ENCODE measurements around the gene SENP2.
"Not testable (repeated sequence)": the region's sequence is repeated elsewhere in the genome, so short reads cannot be mapped to it uniquely, and the experiment has no call there.

Gene SENP2

GRCh38 chr3:185559706-185560090 lies 26.4 kb upstream of the SENP2 start:
- Histone ChIP-seq H3K4me1 (ENCODE audit: control insufficient read depth, insufficient read depth, low read length) (peaks cover 28% of the 10 kb centered on the region), H3K9me3 (ENCODE audit: control insufficient read depth, insufficient read depth, low read depth, low read length) (no peaks in the 10 kb centered on the region), H3K36me3 (ENCODE audit: control insufficient read depth, insufficient read depth, low read length) (no peaks in the 10 kb centered on the region), H3K27me3 (ENCODE audit: control insufficient read depth, insufficient read depth, low read length) (no peaks in the 10 kb centered on the region), H3K4me3 (ENCODE audit: low read depth, low read length) (no peak overlapping the region), H3K9ac (ENCODE audit: low read length) (no peak overlapping the region), H3K27ac (ENCODE audit: low read depth, low read length) (no peak overlapping the region)

GRCh38 chr3:185560676-185561075 lies 25.4 kb upstream of the SENP2 start:
- no peak overlapping the region; the same call in 1 of the 2 replicates for H3K4me3 ChIP-seq (ENCODE audit: low read depth, low read length)
- no peaks in the 10 kb centered on the region for H3K36me3 ChIP-seq (ENCODE audit: control insufficient read depth, insufficient read depth, low read length)
- H3K27ac ChIP-seq (ENCODE audit: low read depth, low read length): peak overlapping the region; percentile 43
- H3K9ac ChIP-seq (ENCODE audit: low read length): peak overlapping the region; percentile 59
- H3K9me3 ChIP-seq (ENCODE audit: control insufficient read depth, insufficient read depth, low read depth, low read length): no peaks in the 10 kb centered on the region
- H3K27me3 ChIP-seq (ENCODE audit: control insufficient read depth, insufficient read depth, low read length): no peaks in the 10 kb centered on the region
- H3K4me1 ChIP-seq (ENCODE audit: control insufficient read depth, insufficient read depth, low read length): peaks cover 28% of the 10 kb centered on the region

GRCh38 chr3:185561374-185561943 lies 24.6 kb upstream of the SENP2 start:
- no peaks in the 10 kb centered on the region for H3K9me3 ChIP-seq (ENCODE audit: control insufficient read depth, insufficient read depth, low read depth, low read length)
- peak overlapping the region; percentile 43 for H3K27ac ChIP-seq (ENCODE audit: low read depth, low read length)
- H3K4me3 ChIP-seq (ENCODE audit: low read depth, low read length): no peak overlapping the region
- H3K27me3 ChIP-seq (ENCODE audit: control insufficient read depth, insufficient read depth, low read length): no peaks in the 10 kb centered on the region
- peaks cover 28% of the 10 kb centered on the region for H3K4me1 ChIP-seq (ENCODE audit: control insufficient read depth, insufficient read depth, low read length)
- peak overlapping the region; percentile 59 for H3K9ac ChIP-seq (ENCODE audit: low read length)
- H3K36me3 ChIP-seq (ENCODE audit: control insufficient read depth, insufficient read depth, low read length): no peaks in the 10 kb centered on the region

GRCh38 chr3:185561958-185562357 lies 24.1 kb upstream of the SENP2 start:
- no peak overlapping the region for H3K9ac ChIP-seq (ENCODE audit: low read length)
- no peaks in the 10 kb centered on the region for H3K9me3 ChIP-seq (ENCODE audit: control insufficient read depth, insufficient read depth, low read depth, low read length)
- peak overlapping the region; percentile 43; the same call in 1 of the 2 replicates for H3K27ac ChIP-seq (ENCODE audit: low read depth, low read length)

GRCh38 chr3:185572183-185572582 lies 13.9 kb upstream of the SENP2 start:
- peaks cover 7% of the 10 kb centered on the region; the same call in 1 of the 2 replicates for H3K4me1 ChIP-seq (ENCODE audit: control insufficient read depth, insufficient read depth, low read length)
- H3K9me3 ChIP-seq (ENCODE audit: control insufficient read depth, insufficient read depth, low read depth, low read length): peaks cover 13% of the 10 kb centered on the region
- H3K27me3 ChIP-seq (ENCODE audit: control insufficient read depth, insufficient read depth, low read length): no peaks in the 10 kb centered on the region
- H3K9ac ChIP-seq (ENCODE audit: low read length): no peak overlapping the region
- no peaks in the 10 kb centered on the region for H3K36me3 ChIP-seq (ENCODE audit: control insufficient read depth, insufficient read depth, low read length)
- H3K4me3 ChIP-seq (ENCODE audit: low read depth, low read length): no peak overlapping the region
- no peak overlapping the region for H3K27ac ChIP-seq (ENCODE audit: low read depth, low read length)

More at GRCh38 chr3:185561958-185562357, 24.1 kb upstream of the SENP2 start:
- Histone ChIP-seq H3K4me3 (ENCODE audit: low read depth, low read length) (no peak overlapping the region), H3K4me1 (ENCODE audit: control insufficient read depth, insufficient read depth, low read length) (peaks cover 28% of the 10 kb centered on the region), H3K27me3 (ENCODE audit: control insufficient read depth, insufficient read depth, low read length) (no peaks in the 10 kb centered on the region), H3K36me3 (ENCODE audit: control insufficient read depth, insufficient read depth, low read length) (no peaks in the 10 kb centered on the region)

- H3K27me3 ChIP-seq (ENCODE audit: control insufficient read depth, insufficient read depth, low read length); H3K4me3 ChIP-seq (ENCODE audit: low read depth, low read length); H3K9ac ChIP-seq (ENCODE audit: low read length); H3K27ac ChIP-seq (ENCODE audit: low read depth, low read length); H3K36me3 ChIP-seq (ENCODE audit: control insufficient read depth, insufficient read depth, low read length); H3K4me1 ChIP-seq (ENCODE audit: control insufficient read depth, insufficient read depth, low read length): not testable (repeated sequence)
- peaks cover 13% of the 10 kb centered on the region for H3K9me3 ChIP-seq (ENCODE audit: control insufficient read depth, insufficient read depth, low read depth, low read length)
Measured at GRCh38 chr3:185575108-185575869, 10.8 kb upstream of the SENP2 start.

- H3K27ac ChIP-seq (ENCODE audit: low read depth, low read length): peak overlapping the region; percentile 88
- H3K9me3 ChIP-seq (ENCODE audit: control insufficient read depth, insufficient read depth, low read depth, low read length): no peaks in the 10 kb centered on the region
- peak overlapping the region; percentile 84 for H3K9ac ChIP-seq (ENCODE audit: low read length)
- H3K4me1 ChIP-seq (ENCODE audit: control insufficient read depth, insufficient read depth, low read length): peaks cover 8% of the 10 kb centered on the region
- no peaks in the 10 kb centered on the region for H3K36me3 ChIP-seq (ENCODE audit: control insufficient read depth, insufficient read depth, low read length)
- H3K27me3 ChIP-seq (ENCODE audit: control insufficient read depth, insufficient read depth, low read length): no peaks in the 10 kb centered on the region
- peak overlapping the region; percentile 73 for H3K4me3 ChIP-seq (ENCODE audit: low read depth, low read length)
Measured at GRCh38 chr3:185582236-185582635, 3.9 kb upstream of the SENP2 start.

- Histone ChIP-seq H3K9ac (ENCODE audit: low read length) (peak overlapping the region; percentile 84), H3K4me3 (ENCODE audit: low read depth, low read length) (peak overlapping the region; percentile 73), H3K9me3 (ENCODE audit: control insufficient read depth, insufficient read depth, low read depth, low read length) (no peaks in the 10 kb centered on the region), H3K4me1 (ENCODE audit: control insufficient read depth, insufficient read depth, low read length) (peaks cover 8% of the 10 kb centered on the region), H3K36me3 (ENCODE audit: control insufficient read depth, insufficient read depth, low read length) (no peaks in the 10 kb centered on the region), H3K27ac (ENCODE audit: low read depth, low read length) (peak overlapping the region; percentile 88), H3K27me3 (ENCODE audit: control insufficient read depth, insufficient read depth, low read length) (no peaks in the 10 kb centered on the region)
Measured at GRCh38 chr3:185582871-185583270, 3.2 kb upstream of the SENP2 start.

GRCh38 chr3:185583925-185584324 lies 2.2 kb upstream of the SENP2 start:
- Histone ChIP-seq H3K4me3 (ENCODE audit: low read depth, low read length) (peak overlapping the region; percentile 73), H3K9me3 (ENCODE audit: control insufficient read depth, insufficient read depth, low read depth, low read length) (no peaks in the 10 kb centered on the region), H3K36me3 (ENCODE audit: control insufficient read depth, insufficient read depth, low read length) (no peaks in the 10 kb centered on the region), H3K9ac (ENCODE audit: low read length) (peak overlapping the region; percentile 84), H3K27ac (ENCODE audit: low read depth, low read length) (peak overlapping the region; percentile 56; the same call in 1 of the 2 replicates), H3K4me1 (ENCODE audit: control insufficient read depth, insufficient read depth, low read length) (peaks cover 8% of the 10 kb centered on the region), H3K27me3 (ENCODE audit: control insufficient read depth, insufficient read depth, low read length) (no peaks in the 10 kb centered on the region)

GRCh38 chr3:185584686-185585085 lies 1.4 kb upstream of the SENP2 start:
- peak overlapping the region; percentile 90; the same call in 1 of the 2 replicates for H3K4me3 ChIP-seq (ENCODE audit: low read depth, low read length)
- H3K36me3 ChIP-seq (ENCODE audit: control insufficient read depth, insufficient read depth, low read length): no peaks in the 10 kb centered on the region
- H3K27me3 ChIP-seq (ENCODE audit: control insufficient read depth, insufficient read depth, low read length): no peaks in the 10 kb centered on the region
- no peak overlapping the region for H3K27ac ChIP-seq (ENCODE audit: low read depth, low read length)
- no peaks in the 10 kb centered on the region for H3K9me3 ChIP-seq (ENCODE audit: control insufficient read depth, insufficient read depth, low read depth, low read length)
- H3K9ac ChIP-seq (ENCODE audit: low read length): no peak overlapping the region
- H3K4me1 ChIP-seq (ENCODE audit: control insufficient read depth, insufficient read depth, low read length): peaks cover 8% of the 10 kb centered on the region

GRCh38 chr3:185585518-185585858 lies 607 bp upstream of the SENP2 start:
- Histone ChIP-seq H3K9ac (ENCODE audit: low read length) (peak overlapping the region; percentile 64), H3K27ac (ENCODE audit: low read depth, low read length) (peak overlapping the region; percentile 35; the same call in 1 of the 2 replicates), H3K4me1 (ENCODE audit: control insufficient read depth, insufficient read depth, low read length) (peaks cover 8% of the 10 kb centered on the region), H3K36me3 (ENCODE audit: control insufficient read depth, insufficient read depth, low read length) (no peaks in the 10 kb centered on the region), H3K4me3 (ENCODE audit: low read depth, low read length) (peak overlapping the region; percentile 90), H3K27me3 (ENCODE audit: control insufficient read depth, insufficient read depth, low read length) (no peaks in the 10 kb centered on the region), H3K9me3 (ENCODE audit: control insufficient read depth, insufficient read depth, low read depth, low read length) (no peaks in the 10 kb centered on the region)

Data from HUES6 (cell line).